ENCODE results near the gene UBE3C.
"Not testable (repeated sequence)": the region's sequence is repeated elsewhere in the genome, so short reads cannot be mapped to it uniquely, and the experiment has no call there.

UBE3C gene

GRCh38 chr7:157274094-157274634 is 135.4 kb downstream of the UBE3C start:
- not testable (repeated sequence) for DNase-seq

DNA sequence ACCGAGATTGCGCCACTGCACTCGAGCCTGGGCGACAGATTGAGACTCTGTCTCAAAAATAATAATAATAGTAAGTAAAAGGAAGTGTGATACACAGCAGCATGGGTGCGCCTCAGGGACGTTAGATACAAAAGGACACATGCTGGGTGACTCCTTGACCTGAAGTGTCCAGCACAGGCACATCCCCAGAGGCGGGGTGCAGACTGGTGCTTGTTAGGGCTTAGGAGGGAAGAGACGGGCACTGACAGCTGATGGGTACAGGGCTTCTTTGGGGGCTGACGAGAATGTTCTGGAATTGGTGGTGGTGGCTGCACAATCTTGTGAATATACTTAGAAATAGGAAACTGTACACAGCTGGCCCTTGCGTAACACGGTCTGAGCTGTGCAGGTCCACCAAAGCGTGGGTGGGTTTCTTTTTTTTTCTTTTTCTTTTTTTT is 136.3 kb downstream of the UBE3C start:
- no peak for DNase-seq

- no peak for DNase-seq
These were observed 137.4 kb downstream of the UBE3C start for GRCh38 chr7:157276091-157276561.

GRCh38 chr7:157276731-157277562 is 138.2 kb downstream of the UBE3C start:
- no peak for DNase-seq

- DNase-seq, result not testable (repeated sequence)
These were observed 138.8 kb downstream of the UBE3C start for GRCh38 chr7:157277568-157277967.

DNA sequence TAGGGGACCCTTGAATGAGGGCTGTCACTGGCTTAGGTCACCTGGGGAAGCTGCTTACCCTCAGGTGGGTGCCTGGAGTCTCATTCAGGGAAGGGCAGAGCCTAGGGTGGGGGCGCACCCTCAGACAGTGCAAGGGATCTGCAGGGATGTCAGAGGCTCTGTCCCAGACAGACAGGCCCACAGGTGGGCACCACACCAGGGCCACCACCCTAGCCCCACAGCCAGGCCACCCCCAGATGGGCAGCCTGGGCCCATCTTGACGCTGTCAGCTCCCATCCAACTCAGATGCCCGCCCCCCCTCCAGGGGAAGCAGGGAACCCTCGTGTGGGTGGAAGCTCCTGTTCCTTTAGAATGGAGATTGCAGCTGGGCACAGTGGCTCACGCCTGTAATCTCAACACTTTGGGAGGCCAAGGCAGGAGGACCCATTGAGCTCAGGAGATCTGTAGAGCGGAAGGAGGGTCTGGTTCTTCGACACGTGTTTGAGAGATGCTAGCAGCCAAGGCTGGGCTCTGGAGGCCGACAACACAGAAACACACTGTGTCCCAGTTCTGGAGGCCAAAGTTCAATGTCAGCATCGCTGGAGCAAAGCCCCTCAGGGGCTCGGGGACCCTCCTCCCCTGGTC is 139.6 kb downstream of the UBE3C start:
- DNase-seq, result no peak

GRCh38 chr7:157278791-157279724 is 140.3 kb downstream of the UBE3C start:
- no peak for DNase-seq

GRCh38 chr7:157279741-157280215 is 141.1 kb downstream of the UBE3C start:
- no peak for DNase-seq

- DNase-seq, result no peak
These were observed 141.6 kb downstream of the UBE3C start for GRCh38 chr7:157280216-157280841.

DNA sequence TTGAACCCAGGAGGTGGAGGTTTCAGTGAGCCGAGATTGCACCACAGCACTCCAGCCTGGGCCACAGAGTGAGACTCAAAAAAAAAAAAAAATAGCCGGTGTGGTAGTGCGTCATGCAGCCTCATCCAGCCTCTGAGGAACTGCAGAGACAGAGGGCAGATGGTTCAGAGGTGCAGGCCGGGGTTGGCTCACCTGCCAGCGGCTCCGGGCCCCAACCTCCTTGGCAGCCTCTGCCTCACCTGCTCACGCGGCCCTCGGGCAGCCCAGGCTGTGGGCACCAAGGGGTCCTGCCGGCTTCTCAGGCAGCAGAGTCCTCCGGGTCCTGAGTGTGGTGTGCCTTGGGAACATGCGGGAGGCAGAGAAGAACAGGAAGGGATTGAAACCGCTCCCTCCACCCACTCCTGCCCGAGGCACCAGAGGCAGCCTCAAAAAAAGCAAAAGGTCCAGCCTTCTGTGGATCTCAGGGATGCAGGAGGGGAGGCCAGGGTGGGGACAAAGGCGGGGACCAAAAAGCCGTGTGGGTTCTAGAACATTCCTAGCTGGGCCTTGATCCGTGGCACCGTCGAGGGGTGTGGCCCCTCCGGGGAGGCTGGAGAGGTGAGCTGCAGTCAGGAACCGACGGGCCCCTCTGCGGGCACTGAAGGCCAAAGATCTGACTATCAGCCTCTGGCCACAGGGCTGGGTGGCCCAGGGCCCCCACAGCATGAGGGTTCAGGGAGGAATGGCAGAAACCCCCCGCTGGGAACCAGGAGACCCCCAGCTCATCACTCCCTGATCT is 142.7 kb downstream of the UBE3C start:
- DNase-seq, result no peak

DNA sequence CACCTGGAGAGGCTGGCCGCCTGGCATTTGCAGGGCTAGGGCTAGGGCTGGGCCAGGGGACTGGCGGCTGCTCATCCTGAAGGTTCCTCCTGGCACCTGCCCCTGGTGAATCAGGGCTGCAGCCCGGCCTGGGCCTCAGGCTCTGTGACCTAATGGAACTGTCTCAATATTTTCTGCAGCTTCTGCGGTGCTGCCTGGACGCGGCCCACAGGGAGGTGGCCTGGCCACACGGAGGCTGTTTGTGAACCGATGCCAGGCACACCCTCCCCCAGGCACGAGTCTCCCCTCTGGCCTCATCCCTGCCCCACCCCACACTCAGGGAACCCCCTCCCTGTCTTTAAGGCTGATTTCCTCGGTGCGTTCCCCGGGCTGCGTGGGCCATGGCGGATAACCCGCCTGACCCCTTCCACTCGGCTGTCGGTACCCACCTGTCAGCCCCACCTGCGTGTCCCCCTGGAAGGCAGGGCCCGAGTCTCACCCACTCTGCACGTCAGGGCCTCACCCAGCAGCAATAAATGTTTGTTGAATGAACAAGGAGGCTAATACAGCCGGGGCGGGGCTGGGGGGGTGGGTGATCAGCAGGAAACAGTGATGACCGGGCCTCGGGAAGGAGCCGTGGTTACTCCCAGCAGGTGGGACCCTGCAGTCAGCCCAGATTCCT is 143.5 kb downstream of the UBE3C start:
- no peak for DNase-seq

- DNase-seq, result no peak
These were observed 145.7 kb downstream of the UBE3C start for GRCh38 chr7:157284229-157285014.

DNA sequence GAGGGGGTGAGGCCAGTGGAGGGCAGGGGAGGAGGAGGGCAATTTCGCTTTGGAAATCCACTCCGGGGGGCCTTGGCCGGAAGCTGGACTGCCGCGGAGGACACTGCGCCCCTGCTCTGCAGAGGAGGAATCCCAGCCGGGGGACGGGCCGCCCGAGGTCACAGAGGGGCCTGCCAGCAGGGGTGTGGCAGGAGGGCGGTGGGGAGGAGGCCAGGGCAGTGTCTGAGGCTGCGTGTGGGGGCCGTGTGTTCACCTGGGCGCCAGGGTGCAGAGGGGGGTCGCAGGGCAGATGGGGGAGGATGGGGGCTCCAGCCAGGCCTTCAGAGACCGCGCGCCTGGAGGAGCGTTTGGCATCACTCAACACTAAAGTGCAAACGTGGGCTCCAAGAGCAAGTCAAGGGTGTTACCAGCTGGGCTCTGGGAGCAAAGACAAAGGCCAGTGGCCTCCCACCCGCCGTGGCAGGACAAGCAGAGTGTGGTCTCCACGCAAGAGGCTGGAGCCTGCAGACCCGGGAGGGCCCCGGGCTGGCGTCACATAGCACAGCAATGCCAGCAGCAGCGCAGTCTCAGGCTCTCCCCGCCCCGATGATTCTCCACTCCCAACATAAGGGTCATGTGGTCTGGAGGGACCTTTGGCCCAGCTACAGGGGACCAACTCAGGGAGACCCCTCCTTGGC is 152.8 kb downstream of the UBE3C start:
- no peak for DNase-seq

GRCh38 chr7:157292258-157292657 is 153.5 kb downstream of the UBE3C start:
- DNase-seq, result no peak

GRCh38 chr7:157292770-157293412 is 154.2 kb downstream of the UBE3C start:
- no peak for DNase-seq

- DNase-seq, result no peak
These were observed 154.7 kb downstream of the UBE3C start for GRCh38 chr7:157293413-157293788.

DNA sequence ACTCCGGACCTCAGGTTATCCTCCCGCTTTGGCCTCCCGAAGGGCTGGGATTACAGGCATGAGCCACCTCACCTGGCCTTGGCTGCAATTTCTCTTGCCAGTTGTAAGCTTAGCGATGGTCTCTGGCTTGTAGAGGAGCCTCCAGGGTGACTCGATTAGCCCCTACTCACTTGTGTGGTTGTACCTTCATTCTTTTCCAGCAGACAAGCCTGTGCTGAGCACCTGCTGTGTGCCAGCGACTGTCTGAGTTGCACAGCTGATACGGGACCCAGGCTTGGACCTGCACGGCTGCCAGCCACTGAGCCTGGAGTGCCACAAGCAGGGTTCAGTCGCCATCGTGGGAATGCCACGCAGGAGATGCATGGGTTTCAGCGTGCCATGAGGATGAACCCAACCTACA is 156.0 kb downstream of the UBE3C start:
- DNase-seq, result no peak

DNA sequence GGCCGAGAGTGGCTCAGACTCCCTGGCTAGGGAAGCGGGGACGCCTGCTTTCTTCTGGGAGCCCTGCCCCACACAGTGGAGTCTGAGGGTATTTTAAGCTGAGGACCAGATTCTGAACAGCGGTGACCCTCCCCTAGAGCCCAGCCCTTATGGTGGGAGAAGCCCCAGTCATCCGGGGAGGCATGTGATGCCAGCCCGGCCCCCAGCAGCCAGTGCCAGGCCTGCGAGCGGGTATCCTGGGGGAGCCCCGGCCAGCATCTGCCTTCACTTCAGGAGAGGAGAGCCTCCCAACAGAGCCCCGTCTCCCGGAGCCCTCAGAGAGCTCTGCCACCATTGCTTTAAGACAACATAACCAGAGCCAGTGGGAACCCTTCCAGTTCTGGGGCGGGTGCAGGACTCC is 156.6 kb downstream of the UBE3C start:
- DNase-seq, result no peak

DNA sequence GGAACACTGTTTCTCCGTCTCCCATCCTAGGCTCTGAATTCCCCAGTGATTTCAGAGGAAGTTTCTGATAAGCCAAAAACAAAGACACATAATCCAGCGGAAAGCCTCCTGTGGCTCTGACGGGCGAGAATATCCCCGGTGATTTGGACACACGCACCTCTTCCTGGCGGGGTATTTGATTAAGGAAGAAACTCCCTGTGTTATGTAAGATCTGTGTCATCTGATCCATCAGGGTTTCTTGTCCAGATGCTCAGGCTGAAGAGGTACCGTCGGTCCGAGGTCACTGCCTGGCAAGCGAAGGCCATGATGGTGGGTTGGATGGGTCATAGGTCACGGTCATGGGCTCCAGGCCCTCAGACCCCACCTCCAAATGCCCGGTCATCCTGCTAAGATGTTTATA is 158.5 kb downstream of the UBE3C start:
- no peak for DNase-seq
